ENCODE data around the gene ZFYVE28.

The ZFYVE28 gene

GRCh38 chr4:2412534-2412884 is 5.9 kb downstream of the ZFYVE28 start:
- no peak for DNase-seq

- no peak for DNase-seq
Measured at GRCh38 chr4:2411786-2412510, 6.5 kb downstream of the ZFYVE28 start.

- no peak for DNase-seq
Measured at GRCh38 chr4:2409381-2409783, 9.1 kb downstream of the ZFYVE28 start.

GRCh38 chr4:2408976-2409375 is 9.5 kb downstream of the ZFYVE28 start:
- no peak for DNase-seq

GRCh38 chr4:2408401-2408958 is 10.0 kb downstream of the ZFYVE28 start:
- DNase-seq = no peak

GRCh38 chr4:2407991-2408342 is 10.5 kb downstream of the ZFYVE28 start:
- no peak for DNase-seq

- DNase-seq = no peak
Measured at GRCh38 chr4:2406920-2407319, 11.5 kb downstream of the ZFYVE28 start.

GRCh38 chr4:2406406-2406805 is 12.0 kb downstream of the ZFYVE28 start:
- no peak for DNase-seq

GRCh38 chr4:2402941-2403340 is 15.5 kb downstream of the ZFYVE28 start:
- DNase-seq = peak in 26 of 56 donors; percentile 14 to 62 (median 46)

GRCh38 chr4:2402048-2402842 is 16.2 kb downstream of the ZFYVE28 start:
- peak in 43 of 56 donors; percentile 19 to 85 (median 47) for DNase-seq

- no peak for DNase-seq
Measured at GRCh38 chr4:2401610-2401983, 16.8 kb downstream of the ZFYVE28 start.

GRCh38 chr4:2400841-2401609 is 17.4 kb downstream of the ZFYVE28 start:
- DNase-seq = no peak

- no peak for DNase-seq
Measured at GRCh38 chr4:2399631-2400190, 18.7 kb downstream of the ZFYVE28 start.

- DNase-seq = no peak
Measured at GRCh38 chr4:2399216-2399615, 19.2 kb downstream of the ZFYVE28 start.

- DNase-seq = no peak
Measured at GRCh38 chr4:2397596-2398379, 20.7 kb downstream of the ZFYVE28 start.

- DNase-seq = no peak
Measured at GRCh38 chr4:2396781-2397368, 21.6 kb downstream of the ZFYVE28 start.

GRCh38 chr4:2395584-2395983 is 22.9 kb downstream of the ZFYVE28 start:
- DNase-seq = no peak

- DNase-seq = no peak
Measured at GRCh38 chr4:2395038-2395437, 23.4 kb downstream of the ZFYVE28 start.

GRCh38 chr4:2394528-2394927 is 23.9 kb downstream of the ZFYVE28 start:
- DNase-seq = no peak

Measured in amygdala (tissue), 56 donors.